GM13977 (cell line): ENCODE results near the gene FGG.

ENCODE experiments used
- DNase-seq: peaks from one replicate; pipeline ENCODE4 v3.0.0; 2012; ENCODE audit warnings: low spot score
- in situ Hi-C: fragments of 300-500 bp; cut with MboI; formaldehyde crosslinking; loops from one replicate; pipeline ENCODE4 v1.12.0; 2022; ENCODE audit warnings: low sequenced_read_pairs, low pct_unique_long_range_greater_than_20kb, mixed read lengths, inconsistent platforms; ENCODE audit not compliant: unreplicated experiment
- TF ChIP-seq, protein P1 (sequence below): IDR thresholded peaks from 2 replicates; pipeline ENCODE4 v1.5.1; 2012; ENCODE audit warnings: mild to moderate bottlenecking, control low read depth; ENCODE audit not compliant: insufficient read depth; ENCODE audit errors: extremely low read depth, missing control alignments

The FGG gene

DNA sequence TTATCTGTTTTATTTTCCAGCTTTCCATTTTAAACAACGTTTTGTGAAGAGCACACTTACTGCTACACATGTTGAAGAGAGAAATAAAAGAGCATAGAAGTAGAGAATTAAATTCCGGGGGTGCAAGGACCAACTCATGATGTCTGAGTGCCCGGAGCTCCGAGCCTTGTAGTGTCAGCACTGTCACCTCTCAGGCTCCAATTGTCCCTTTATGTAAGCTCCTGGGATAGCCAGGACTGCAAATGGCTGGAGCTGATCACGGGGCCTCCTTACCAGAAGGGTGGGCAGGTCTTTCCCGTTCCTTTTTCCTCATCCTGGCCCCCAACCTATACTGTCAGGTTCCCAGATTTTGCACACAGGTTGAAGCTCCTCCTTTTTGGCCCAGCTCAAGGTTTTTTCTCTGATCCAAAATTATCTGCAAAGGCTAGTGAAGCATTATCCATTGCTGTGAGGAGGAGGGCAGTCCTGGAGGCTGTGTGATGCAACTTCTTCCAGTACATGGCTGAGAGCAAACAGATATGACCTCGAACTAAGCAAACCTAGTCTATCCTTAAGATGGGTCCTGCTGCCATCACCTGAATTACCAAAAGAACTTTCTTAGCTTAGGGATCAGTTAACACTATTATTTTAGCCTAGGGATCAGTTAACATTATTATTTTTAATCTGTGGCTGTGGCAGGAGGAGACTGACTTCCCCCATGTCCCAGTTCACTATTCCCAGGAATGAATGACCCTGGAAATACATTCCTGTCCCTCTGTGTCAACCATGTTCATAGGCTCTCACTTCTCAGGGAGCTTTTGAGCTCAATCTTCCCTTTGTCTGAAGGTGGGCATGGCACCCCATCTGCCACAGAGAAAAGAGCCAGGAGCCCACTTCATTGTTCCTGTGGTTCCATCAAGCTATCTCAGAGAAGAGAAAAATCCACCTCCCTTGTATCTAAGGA lies at the start of gene FGG:
FGG (minus strand) TSS at position 185 of the 943 bp plus-strand sequence; CDS start at position 138, 47 bp downstream.
- in situ Hi-C loops = loop anchor here (10.0 kb wide), 1 partner anchor 58 kb away; the partner anchor contains the start of gene PLRG1
- no peak for DNase-seq
- TF ChIP-seq, protein P1, sequence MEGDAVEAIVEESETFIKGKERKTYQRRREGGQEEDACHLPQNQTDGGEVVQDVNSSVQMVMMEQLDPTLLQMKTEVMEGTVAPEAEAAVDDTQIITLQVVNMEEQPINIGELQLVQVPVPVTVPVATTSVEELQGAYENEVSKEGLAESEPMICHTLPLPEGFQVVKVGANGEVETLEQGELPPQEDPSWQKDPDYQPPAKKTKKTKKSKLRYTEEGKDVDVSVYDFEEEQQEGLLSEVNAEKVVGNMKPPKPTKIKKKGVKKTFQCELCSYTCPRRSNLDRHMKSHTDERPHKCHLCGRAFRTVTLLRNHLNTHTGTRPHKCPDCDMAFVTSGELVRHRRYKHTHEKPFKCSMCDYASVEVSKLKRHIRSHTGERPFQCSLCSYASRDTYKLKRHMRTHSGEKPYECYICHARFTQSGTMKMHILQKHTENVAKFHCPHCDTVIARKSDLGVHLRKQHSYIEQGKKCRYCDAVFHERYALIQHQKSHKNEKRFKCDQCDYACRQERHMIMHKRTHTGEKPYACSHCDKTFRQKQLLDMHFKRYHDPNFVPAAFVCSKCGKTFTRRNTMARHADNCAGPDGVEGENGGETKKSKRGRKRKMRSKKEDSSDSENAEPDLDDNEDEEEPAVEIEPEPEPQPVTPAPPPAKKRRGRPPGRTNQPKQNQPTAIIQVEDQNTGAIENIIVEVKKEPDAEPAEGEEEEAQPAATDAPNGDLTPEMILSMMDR = no peak

DNA sequence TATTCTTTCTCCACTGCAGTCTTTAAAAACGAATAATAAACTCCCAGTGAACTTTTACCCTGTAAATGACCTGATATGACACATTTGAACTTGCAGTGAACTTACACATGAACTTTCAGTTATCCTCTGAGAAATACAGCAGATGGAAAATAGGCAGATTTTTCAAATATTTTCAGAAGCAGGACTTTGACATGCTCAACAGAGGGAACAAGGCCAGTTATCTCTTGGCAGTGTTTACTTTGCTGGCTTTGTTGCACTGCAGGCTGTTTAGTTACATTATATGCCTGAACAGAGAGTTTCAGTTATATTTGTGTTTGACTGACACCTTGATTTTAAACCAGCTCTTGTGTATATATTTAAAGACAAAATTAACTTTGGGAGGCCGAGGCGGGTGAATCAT lies 47.6 kb upstream of the FGG start:
- no peak for DNase-seq
- in situ Hi-C loops = no loop called here
- TF ChIP-seq, protein P1 = no peak

DNA sequence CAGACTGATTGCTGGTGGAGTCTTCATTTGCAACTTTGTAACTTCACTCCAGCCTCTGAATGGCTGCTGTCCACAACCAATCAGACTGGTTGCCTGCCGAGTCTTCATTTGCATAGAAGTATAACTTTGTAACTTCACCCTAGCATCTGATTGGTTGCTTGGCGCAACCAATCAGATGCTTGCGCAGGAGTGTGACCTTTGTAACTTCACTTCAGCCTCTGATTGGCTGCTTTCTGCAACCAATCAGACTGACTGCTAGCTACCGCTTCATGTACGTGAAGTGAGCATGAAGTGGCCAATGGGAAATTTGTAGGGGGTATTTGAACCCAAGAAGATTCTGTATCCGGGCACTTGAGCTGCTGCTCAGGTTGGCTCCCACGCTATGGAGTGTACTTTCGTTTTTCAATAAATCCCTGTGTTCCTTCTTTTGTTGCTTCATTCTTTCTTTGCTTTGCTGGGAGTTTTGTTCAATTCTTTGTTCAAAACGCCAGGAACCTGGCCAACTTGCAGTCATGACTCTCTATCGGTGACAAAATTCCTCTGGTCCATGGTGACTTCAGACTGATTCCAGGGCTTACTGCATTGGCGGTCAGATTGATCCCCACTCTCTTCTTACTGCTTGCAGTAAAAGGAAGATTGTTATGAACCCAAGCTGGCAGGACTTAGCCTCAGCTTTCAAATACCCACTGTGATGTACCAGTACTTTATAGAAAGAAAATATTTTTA lies 46.4 kb upstream of the FGG start:
- in situ Hi-C loops = no loop called here
- no peak for DNase-seq
- TF ChIP-seq, protein P1 = no peak

DNA sequence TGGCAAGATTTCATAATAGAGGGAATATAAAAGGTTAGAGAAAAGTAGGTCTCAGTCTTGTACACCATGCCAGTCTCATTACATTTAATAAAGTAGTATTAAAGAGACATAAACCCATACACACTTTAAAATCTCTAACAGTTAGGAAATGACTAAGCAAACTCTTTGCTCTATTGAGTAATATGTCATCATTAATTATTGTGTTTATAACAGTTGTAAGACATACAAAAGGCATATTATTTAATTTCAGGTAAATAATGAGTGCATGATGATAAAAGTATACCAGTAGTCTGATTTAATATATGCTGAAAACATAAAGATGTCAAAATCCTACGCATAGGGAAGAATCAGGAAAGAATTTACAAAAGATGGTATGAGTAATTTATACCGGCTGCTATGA lies 31.0 kb upstream of the FGG start:
- in situ Hi-C loops = no loop called here
- DNase-seq = no peak
- TF ChIP-seq, protein P1 = no peak

DNA sequence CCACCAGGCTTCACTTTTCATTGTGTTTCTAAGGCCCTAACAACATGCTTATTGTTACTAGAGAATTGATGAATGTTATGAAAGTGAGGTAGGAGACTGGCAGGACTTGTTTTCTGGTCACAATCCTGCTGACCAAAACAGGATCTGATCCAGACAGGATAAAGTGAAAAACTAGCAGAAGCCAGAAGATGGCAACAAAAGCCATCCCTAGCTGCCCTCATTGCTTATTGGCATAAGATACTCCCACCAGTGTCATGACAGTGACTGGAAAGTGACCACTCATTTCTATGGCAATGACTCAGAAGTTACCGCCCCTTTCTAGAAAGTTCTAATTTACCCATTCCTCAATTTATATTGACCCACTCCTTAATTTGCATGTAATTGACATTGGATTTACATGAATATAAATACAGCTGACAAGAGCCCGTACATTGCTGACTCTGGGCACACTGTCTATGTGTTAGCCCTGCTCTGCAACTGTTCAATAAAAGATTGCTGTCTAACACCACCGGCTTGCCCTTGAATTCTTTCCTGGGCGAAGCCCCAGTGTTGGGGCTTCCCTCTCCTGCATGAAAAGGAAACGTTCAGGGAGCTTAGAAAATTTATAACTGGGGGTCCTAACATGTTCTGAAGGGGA lies 30.0 kb upstream of the FGG start:
- in situ Hi-C loops = no loop called here
- DNase-seq = no peak
- TF ChIP-seq, protein P1 = no peak

DNA sequence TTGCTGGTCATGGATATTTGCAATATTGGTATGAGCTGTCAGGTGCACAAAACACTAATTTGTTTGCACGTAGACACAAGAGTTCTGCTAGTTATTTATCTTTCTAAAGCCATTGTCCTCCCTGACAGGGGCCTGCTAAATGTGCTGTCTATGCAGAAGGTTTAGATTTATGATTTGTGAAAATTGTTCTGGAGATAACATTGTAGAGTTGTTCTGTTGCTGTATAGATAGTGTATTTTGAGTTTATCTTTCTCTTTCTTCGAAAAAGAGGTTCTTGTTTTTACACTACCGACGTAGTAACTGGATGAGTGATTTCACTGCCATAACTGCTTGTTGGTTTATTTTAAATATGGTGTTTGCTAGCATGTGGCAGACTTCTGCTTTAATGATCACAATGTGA lies 28.5 kb upstream of the FGG start:
- TF ChIP-seq, protein P1 = no peak
- in situ Hi-C loops = no loop called here
- no peak for DNase-seq
